Measurements from ENCODE around the gene CDA.
"Not testable (repeated sequence)": the region's sequence is repeated elsewhere in the genome, so short reads cannot be mapped to it uniquely, and the experiment has no call there.

Gene CDA

DNA sequence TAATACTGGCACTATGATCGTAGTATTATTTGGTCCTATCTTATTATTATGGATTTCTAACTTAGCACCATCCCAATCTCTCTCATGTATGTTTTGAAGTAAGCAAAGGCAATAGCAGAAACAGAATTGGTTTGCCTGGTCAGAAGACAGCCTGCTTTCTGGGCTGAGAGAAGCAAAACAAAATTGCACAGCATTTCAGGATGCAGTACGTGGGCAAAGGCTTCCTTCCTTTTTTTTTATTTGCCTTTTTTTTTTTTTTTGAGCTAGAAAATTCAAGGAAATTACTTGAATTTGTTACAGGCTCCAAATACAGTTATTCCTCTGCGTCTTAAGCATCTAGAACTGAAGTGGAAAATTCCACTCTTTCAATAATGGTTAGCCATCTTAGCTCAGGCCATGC is 8.8 kb downstream of the CDA start:
- Mint-ChIP-seq H3K27me3 (peaks cover 17% of the 10 kb centered on the region), H3K9me3 (peaks cover 2% of the 10 kb centered on the region), H3K4me1 (no peaks in the 10 kb centered on the region), H3K36me3 (peaks cover 2% of the 10 kb centered on the region), H3K4me3 (no peak overlapping the region), H3K27ac (no peak overlapping the region)
- ATAC-seq (ENCODE audit: low read depth) (no peak), DNase-seq (ENCODE audit: low spot score in 2 of 2) (no peak)

DNA sequence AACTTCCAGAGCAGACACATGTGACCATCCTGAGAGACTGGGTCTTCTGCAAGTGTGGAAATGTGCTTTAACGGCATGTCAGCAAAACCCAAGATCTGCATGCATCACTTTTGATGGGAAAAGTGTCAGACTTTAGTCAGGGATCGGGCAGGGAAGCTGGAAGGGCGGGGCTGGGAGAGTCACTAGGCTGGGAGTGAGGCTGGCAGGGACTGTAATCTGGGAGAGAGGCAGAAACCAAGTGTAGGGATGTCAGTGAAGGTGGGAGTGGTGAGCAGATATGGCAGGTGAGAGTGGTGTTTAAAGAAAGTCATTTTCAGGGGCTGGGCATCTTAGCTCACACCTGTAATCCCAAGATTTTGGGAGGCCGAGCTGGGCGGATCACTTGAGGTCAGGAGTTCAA is 11.3 kb downstream of the CDA start:
- peaks cover 16% of the 10 kb centered on the region for H3K27me3 Mint-ChIP-seq
- DNase-seq (ENCODE audit: low spot score in 2 of 2) = no peak
- H3K4me1 Mint-ChIP-seq = no peaks in the 10 kb centered on the region
- no peak overlapping the region for H3K4me3 Mint-ChIP-seq
- no peak for ATAC-seq (ENCODE audit: low read depth)
- no peak overlapping the region for H3K27ac Mint-ChIP-seq
- peaks cover 2% of the 10 kb centered on the region for H3K9me3 Mint-ChIP-seq
- H3K36me3 Mint-ChIP-seq = no peaks in the 10 kb centered on the region

DNA sequence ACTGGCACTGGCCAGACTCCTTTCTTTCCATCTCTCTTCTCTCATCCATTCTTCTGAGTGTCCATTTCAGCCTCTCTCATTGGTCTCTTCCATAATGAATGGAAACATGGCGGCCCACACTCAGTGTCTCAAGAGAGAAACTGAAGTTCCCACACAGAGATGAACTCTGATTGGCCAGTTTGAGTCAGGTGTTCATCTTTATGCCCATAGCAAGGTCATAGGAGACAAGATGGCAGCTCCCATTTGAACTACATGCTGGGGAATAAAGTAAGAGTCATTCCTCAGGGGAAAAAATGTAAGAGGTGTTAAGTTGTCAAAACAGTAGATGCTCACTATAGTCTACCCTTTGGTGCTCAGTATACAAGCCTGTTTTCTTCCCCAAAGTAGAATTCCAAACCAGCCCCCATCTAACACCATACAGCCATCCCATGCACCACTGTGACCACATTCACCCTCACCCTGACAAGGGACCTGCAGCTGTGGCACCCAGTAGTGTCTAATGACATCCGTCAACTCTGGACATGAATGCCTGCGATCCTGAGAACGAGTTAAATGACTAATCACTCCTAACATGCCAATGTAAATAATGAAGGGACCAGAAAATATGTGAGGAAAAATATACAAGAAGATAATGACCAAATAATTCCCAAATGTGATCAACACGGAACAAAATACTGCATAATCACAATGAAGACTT is 12.4 kb downstream of the CDA start:
- peaks cover 16% of the 10 kb centered on the region for H3K27me3 Mint-ChIP-seq

DNA sequence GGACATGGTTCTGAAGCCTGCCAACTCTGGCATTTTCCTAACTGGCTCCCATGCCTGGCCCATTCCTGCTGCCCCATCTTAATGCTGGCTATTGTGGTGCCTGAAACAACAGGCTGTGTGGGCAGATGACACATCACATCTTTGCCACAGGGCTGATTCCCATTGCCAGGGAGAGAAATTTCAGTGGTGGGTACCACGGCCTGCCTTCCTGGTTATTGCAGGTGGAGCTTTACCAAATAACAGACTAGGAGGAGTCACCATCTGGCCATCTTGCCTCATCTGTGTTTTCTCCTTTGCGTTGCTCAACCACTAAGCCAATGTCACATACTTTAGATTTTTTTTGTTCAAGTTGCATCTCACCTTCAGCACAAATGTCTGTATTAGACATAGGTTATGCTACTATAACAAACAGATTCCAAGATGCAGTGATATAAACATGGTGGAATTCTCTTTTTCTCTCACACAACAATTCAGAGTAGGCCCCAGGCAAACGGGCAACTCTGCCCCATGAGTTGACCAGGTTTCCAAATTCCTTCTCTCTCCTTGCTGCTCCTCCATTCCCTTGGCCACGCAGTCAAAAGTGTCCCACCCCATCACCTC is 14.1 kb downstream of the CDA start:
- Mint-ChIP-seq H3K27me3 (peaks cover 19% of the 10 kb centered on the region), H3K4me3 (no peak overlapping the region), H3K4me1 (no peaks in the 10 kb centered on the region), H3K9me3 (peaks cover 2% of the 10 kb centered on the region), H3K27ac (no peak overlapping the region), H3K36me3 (no peaks in the 10 kb centered on the region)
- ATAC-seq (ENCODE audit: low read depth) (no peak), DNase-seq (ENCODE audit: low spot score in 2 of 2) (no peak)

More for the DNA sequence above, 12.4 kb downstream of the CDA start:
- no peaks in the 10 kb centered on the region for H3K36me3 Mint-ChIP-seq
- peaks cover 2% of the 10 kb centered on the region for H3K9me3 Mint-ChIP-seq
- H3K4me3 Mint-ChIP-seq = no peak overlapping the region
- no peak for ATAC-seq (ENCODE audit: low read depth)
- H3K4me1 Mint-ChIP-seq = no peaks in the 10 kb centered on the region
- no peak overlapping the region for H3K27ac Mint-ChIP-seq
- no peak for DNase-seq (ENCODE audit: low spot score in 2 of 2)

DNA sequence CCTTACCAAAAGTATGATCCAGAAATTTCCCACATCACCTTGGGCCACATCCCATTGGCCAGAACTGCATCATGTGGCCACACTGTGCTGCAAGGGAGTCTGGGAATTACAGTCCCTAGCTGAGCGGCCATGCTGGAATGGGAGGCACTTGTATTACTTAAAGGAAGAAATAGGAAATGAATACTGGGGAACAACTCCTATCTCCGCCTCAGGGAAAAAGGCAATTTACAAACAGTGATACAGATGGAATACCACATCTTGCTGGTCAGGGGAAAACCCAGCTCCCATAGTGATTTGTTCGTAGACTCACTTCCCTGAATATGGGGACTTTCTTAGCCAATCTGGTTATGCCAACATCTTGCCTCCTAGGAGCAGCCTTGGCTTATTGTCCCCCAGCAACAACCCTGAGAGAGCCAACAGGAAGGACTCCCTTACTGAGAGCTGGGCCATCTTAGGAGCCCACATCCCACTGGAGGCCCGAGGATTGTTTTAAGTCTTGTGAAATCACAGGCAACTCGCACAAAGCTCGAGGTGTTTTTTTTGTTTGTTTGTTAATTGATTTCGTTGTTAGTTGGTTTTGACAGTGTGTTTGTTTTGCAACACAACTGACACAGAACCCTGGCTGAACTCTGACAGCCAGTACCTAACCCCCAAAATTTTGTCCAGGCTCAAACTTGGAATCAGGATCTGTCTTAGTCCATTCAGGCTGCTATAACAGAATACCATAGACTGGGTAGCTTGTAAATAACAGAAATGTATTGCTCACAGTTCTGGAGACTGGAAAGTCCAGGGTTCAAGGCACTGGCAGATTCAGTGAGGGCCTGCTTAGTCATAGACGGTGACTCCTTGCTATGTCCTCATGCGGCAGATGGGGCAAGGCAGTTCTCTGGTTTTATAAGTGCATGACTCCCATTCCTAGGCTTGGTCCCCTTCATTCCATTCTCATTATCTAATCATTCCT is 14.9 kb downstream of the CDA start:
- H3K4me1 Mint-ChIP-seq = no peaks in the 10 kb centered on the region
- no peaks in the 10 kb centered on the region for H3K36me3 Mint-ChIP-seq
- H3K4me3 Mint-ChIP-seq = no peak overlapping the region
- ATAC-seq (ENCODE audit: low read depth) (no peak), DNase-seq (ENCODE audit: low spot score in 2 of 2) (no peak)
- H3K9me3 Mint-ChIP-seq = peaks cover 1% of the 10 kb centered on the region
- no peak overlapping the region for H3K27ac Mint-ChIP-seq
- peaks cover 17% of the 10 kb centered on the region for H3K27me3 Mint-ChIP-seq

DNA sequence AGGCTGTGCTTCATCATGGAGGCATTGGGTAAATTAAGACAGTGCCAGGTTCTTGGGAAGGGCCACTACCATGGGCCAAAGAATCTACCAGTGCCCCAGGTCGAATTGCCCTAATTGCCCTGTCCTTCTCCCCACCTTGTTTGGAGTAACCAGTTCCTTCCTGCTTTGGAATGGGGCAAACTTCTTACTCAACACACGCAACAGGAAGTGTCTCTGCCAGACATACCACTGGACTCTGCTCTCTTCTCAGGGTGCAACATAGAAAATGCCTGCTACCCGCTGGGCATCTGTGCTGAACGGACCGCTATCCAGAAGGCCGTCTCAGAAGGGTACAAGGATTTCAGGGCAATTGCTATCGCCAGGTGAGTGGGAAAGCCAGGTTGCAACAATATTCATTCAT is 15.8 kb downstream of the CDA start:
- Mint-ChIP-seq H3K27me3 (peaks cover 15% of the 10 kb centered on the region), H3K27ac (no peak overlapping the region), H3K36me3 (no peaks in the 10 kb centered on the region), H3K4me1 (no peaks in the 10 kb centered on the region), H3K4me3 (no peak overlapping the region), H3K9me3 (no peaks in the 10 kb centered on the region)
- ATAC-seq (ENCODE audit: low read depth) (no peak), DNase-seq (ENCODE audit: low spot score in 2 of 2) (no peak)

DNA sequence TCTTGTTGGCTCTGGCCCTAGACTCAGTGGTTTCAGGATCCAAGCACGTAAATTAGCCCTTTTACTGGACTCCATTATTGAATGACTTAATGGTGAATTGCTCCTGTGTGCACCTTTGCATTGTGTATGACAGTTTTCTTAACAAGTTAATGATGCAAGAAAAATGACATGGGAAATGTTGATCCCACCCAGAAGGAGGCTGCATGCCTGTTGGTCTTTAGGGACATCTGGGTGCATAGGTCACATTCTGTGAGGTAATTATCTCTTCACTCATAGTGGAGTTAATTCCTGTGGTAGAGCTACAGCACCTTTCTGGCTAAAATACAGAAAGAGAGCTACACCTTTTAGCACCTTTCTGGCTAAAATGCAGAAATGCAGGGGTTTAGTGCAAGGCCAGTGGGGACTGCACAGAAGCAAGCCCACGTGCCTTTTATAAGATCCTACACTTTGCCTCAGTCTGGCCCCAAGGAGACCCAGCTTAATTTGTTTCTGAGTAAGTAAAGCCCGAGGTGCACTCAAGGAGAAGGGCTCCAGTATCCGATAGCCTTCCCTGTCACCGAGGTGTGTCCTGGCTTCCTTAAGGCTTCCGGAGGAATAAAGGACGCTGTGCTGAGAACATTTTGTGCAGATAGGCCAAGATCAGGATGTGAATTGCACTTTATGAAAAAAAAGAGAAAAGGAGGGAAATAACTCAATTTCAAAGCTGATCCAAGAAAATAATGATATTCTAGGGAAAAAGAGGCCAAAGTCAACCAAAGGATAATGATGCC is 18.1 kb downstream of the CDA start:
- H3K9me3 Mint-ChIP-seq; H3K27ac Mint-ChIP-seq; H3K36me3 Mint-ChIP-seq; ATAC-seq (ENCODE audit: low read depth); H3K4me1 Mint-ChIP-seq; DNase-seq (ENCODE audit: low spot score in 2 of 2); H3K4me3 Mint-ChIP-seq: not testable (repeated sequence)
- peaks cover 13% of the 10 kb centered on the region for H3K27me3 Mint-ChIP-seq

DNA sequence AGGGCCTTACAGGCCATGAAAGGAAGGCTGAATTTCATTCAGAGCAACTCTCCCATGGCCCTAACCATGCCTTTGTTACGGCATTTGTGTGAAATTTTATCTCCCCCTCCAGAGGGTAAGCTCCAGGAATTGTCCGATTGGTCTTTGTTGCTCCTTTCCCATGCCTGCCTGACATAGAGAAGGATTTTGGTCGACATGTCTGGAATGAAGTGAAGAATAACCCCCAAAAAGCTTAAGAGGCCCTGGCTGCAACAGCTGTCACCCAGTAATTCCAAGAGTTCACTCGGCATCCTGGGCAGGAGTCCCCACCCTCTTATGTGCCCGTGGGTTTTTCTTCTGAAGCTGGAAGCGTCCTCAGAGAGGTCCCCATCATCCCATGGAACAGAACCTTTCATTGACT is 20.6 kb downstream of the CDA start:
- no peak for DNase-seq (ENCODE audit: low spot score in 2 of 2)
- no peaks in the 10 kb centered on the region for H3K36me3 Mint-ChIP-seq
- peaks cover 14% of the 10 kb centered on the region for H3K27me3 Mint-ChIP-seq
- no peaks in the 10 kb centered on the region for H3K9me3 Mint-ChIP-seq
- H3K4me1 Mint-ChIP-seq = no peaks in the 10 kb centered on the region
- no peak overlapping the region for H3K4me3 Mint-ChIP-seq
- ATAC-seq (ENCODE audit: low read depth) = no peak
- no peak overlapping the region for H3K27ac Mint-ChIP-seq

DNA sequence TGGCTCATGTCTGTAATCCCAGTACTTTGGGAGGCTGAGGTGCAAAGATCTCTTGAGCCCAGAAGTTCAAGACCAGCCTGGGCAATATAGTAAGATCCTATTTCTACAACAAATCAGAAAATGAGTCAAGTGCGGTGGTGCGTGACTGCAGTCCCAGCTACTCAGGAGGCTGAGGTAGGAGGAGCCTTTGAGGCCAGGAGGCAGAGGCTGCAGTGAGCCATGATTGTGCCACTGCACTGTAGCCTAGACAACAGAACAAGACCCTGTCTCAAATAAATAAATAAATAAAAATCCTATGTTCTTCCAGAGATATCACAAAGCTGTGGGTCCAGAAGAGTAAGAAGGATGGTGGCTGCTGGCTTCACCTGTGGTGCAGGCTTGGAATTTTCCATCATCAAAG is 22.1 kb downstream of the CDA start:
- H3K4me1 Mint-ChIP-seq = no peaks in the 10 kb centered on the region
- ATAC-seq (ENCODE audit: low read depth) (no peak), DNase-seq (ENCODE audit: low spot score in 2 of 2) (no peak)
- no peak overlapping the region for H3K27ac Mint-ChIP-seq
- H3K36me3 Mint-ChIP-seq = no peaks in the 10 kb centered on the region
- no peaks in the 10 kb centered on the region for H3K9me3 Mint-ChIP-seq
- no peak overlapping the region for H3K4me3 Mint-ChIP-seq
- H3K27me3 Mint-ChIP-seq = peaks cover 11% of the 10 kb centered on the region

DNA sequence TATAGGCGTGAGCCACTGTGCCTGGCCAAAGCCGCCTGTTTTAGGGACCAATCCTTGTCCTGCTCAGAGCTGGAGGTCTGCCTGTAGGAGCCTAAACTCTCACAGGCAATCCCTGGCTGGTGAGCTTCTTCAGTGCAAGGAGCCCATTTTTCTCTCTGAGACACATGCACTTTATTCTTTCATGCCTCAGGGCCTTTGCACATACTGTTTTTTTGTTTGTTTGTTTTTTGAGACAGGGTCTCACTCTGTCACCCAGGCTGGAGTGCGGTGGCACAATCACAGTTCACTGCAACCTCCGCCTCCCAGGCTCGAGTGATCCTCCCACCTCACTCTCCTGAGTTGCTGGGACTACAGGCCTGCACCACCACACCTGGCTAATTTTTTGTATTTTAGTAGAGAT is 22.8 kb downstream of the CDA start:
- DNase-seq (ENCODE audit: low spot score in 2 of 2) (no peak), ATAC-seq (ENCODE audit: low read depth) (no peak)
- H3K36me3 Mint-ChIP-seq = no peaks in the 10 kb centered on the region
- no peak overlapping the region for H3K4me3 Mint-ChIP-seq
- no peak overlapping the region for H3K27ac Mint-ChIP-seq
- no peaks in the 10 kb centered on the region for H3K4me1 Mint-ChIP-seq
- peaks cover 11% of the 10 kb centered on the region for H3K27me3 Mint-ChIP-seq
- H3K9me3 Mint-ChIP-seq = no peaks in the 10 kb centered on the region

DNA sequence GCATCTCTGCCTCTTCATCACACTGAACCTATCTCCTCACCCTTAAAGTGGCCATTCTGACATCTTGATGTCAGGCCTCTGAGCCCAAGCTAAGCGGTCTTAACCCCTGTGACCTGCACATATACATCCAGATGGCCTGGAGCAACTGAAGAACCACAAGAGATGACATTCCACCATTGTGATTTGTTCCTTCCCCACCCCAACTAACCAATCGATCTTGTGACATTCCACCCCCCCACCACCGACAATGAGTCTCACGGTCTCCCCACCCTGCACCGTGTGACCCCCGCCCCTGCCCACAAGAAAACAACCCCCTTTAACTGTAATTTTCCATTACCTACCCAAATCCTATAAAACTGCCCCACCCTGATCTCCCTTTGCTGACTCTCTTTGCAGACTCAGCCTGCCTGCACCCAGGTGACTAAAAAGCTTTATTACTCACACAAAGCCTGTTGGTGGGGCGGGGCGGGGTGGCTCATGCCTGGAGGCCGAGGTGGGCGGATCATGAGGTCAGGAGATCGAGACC is 23.4 kb downstream of the CDA start:
- Mint-ChIP-seq H3K27me3 (peaks cover 11% of the 10 kb centered on the region), H3K4me1 (no peaks in the 10 kb centered on the region), H3K4me3 (no peak overlapping the region), H3K9me3 (no peaks in the 10 kb centered on the region), H3K27ac (no peak overlapping the region), H3K36me3 (no peaks in the 10 kb centered on the region)
- ATAC-seq (ENCODE audit: low read depth) = no peak
- no peak for DNase-seq (ENCODE audit: low spot score in 2 of 2)

DNA sequence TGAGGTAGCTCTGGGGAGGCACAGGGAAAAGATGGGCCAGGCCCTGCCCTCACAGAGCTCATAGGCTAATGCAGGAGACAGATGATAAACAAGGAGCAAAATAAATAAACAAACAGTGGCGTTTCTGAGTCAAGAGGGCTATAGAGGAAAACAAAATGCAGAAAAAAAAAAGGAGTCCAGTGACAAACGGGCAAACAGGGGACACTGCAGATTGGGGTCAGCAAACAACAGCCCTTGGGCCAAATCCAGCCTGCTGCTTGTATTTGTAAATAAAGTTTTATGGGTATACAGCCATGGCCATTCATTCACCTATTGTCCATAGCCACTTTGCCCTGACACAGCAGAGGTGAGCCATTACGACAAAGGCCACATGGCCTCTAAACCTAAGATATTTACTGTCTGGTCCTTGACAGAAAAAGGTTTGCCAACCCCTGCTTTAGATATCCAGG is 25.3 kb downstream of the CDA start:
- H3K27ac Mint-ChIP-seq = no peak overlapping the region
- H3K9me3 Mint-ChIP-seq = no peaks in the 10 kb centered on the region
- no peak overlapping the region for H3K4me3 Mint-ChIP-seq
- ATAC-seq (ENCODE audit: low read depth) (no peak), DNase-seq (ENCODE audit: low spot score in 2 of 2) (no peak)
- no peaks in the 10 kb centered on the region for H3K4me1 Mint-ChIP-seq
- no peaks in the 10 kb centered on the region for H3K36me3 Mint-ChIP-seq
- peaks cover 9% of the 10 kb centered on the region for H3K27me3 Mint-ChIP-seq

DNA sequence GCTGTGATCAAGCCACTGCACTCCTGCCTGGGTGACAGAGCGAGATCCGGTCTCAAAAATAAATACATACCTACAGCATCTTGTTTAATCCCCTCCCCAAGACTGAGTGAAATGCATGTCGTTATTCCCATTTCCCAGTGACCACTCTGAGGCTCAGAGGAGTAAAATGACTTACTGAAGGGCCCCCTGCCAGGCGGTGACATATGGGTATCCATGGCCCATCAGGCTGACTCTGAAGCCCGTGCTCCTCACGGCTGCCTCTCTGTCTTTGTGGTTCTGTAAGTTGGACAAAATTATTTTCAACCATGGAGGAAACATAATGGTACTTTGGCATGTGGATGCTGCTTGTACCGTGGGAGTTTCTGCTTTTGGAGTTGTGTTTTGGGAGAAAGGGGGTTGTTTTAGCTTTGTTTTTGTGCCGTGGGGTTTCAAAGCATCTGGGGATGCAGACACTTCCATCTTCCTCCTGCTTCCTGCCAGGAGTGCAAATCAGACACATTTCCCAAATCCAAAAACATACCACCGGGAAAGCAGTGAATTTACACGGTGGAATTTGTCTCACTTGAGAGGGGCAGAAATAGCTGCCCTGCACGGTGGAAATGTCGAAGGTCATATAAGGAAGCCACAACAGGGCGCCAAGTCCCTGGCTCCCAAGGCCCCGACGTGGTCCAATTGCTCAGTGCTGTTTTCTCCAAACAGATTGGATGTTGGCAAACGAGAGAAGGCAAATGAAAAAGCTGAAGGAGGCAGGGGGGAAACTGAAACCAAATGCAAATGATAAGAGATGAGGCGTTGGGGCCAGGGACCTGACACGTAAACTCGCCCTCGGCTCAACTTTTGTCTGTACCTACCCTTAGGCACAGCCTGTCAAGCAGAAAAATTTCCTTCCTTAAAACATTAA is 27.3 kb downstream of the CDA start:
- no peak for ATAC-seq (ENCODE audit: low read depth)
- Mint-ChIP-seq H3K36me3 (no peaks in the 10 kb centered on the region), H3K4me3 (no peak overlapping the region), H3K9me3 (no peaks in the 10 kb centered on the region), H3K27ac (no peak overlapping the region), H3K27me3 (peaks cover 7% of the 10 kb centered on the region), H3K4me1 (no peaks in the 10 kb centered on the region)
- DNase-seq (ENCODE audit: low spot score in 2 of 2) = no peak
